Mucosa of rectum (tissue), 2 donors: ENCODE measurements around the gene P2RX1.
A peak's percentile ranks its signal among the peaks of the same experiment; 100 is the strongest.
"Not testable (repeated sequence)": the region's sequence is repeated elsewhere in the genome, so short reads cannot be mapped to it uniquely, and the experiment has no call there.

Source experiments
- H3K27ac ChIP-seq, 2 donors: one replicate each; pipeline ENCODE4 v1.7.0; 2013; ENCODE audit warnings: inconsistent platforms in 2 of 2, low read depth in 2 of 2, low read length in 2 of 2
- H3K27me3 ChIP-seq, 2 donors: one replicate each; pipeline ENCODE4 v1.7.0; 2013; ENCODE audit warnings: low read length in 2 of 2; ENCODE audit not compliant: control insufficient read depth in 2 of 2, insufficient read depth in 2 of 2
- H3K36me3 ChIP-seq, 2 donors: one replicate each; pipeline ENCODE4 v1.7.0; 2013; ENCODE audit warnings: low read length in 2 of 2; ENCODE audit not compliant: control insufficient read depth in 2 of 2, insufficient read depth in 2 of 2
- H3K4me1 ChIP-seq, 2 donors: one replicate each; pipeline ENCODE4 v1.7.0; 2013; ENCODE audit warnings: low read length in 2 of 2, mild to moderate bottlenecking in 1 of 2; ENCODE audit not compliant: control insufficient read depth in 2 of 2, insufficient read depth in 2 of 2
- H3K4me3 ChIP-seq, 2 donors: one replicate each; pipeline ENCODE4 v1.7.0; 2013; ENCODE audit warnings: low read length in 2 of 2
- H3K9ac ChIP-seq, 2 donors: one replicate each; pipeline ENCODE4 v1.7.0; 2013; ENCODE audit warnings: low read length in 2 of 2, low read depth in 1 of 2, mild to moderate bottlenecking in 1 of 2
- H3K9me3 ChIP-seq, 2 donors: one replicate each; pipeline ENCODE4 v1.7.0; 2013; ENCODE audit warnings: low read length in 2 of 2; ENCODE audit not compliant: control insufficient read depth in 2 of 2
- donor health status: healthy.
- donor health status: Normal muscosa, but diverticular disease.

Gene P2RX1

DNA sequence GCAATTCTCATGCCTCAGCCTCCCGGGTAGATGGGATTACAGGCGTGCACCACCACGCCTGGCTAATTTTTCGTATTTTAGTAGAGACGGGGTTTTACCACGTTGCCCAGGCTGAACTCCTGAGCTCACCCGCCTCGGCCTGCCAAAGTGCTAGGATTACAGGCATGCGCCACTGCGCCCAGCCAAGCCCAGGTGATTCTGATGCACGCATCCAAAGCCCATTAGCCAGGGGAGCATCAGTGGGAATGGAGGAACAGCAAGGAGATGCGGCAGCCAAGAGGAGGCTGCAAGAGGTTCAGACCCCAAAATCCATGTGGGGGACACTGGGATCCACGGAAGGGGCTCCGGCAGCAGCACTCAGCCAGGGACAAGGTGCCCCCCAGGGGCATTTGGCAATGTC lies 35.9 kb upstream of the P2RX1 start:
- peaks cover 41 to 52% of the 10 kb centered on the region in 2 donors for H3K36me3 ChIP-seq
- peaks cover 0 to 6% of the 10 kb centered on the region in 2 donors for H3K4me1 ChIP-seq
- H3K9ac ChIP-seq = no peak overlapping the region
- H3K4me3 ChIP-seq = no peak overlapping the region
- H3K27me3 ChIP-seq = no peaks in the 10 kb centered on the region
- H3K9me3 ChIP-seq = no peaks in the 10 kb centered on the region
- no peak overlapping the region for H3K27ac ChIP-seq

DNA sequence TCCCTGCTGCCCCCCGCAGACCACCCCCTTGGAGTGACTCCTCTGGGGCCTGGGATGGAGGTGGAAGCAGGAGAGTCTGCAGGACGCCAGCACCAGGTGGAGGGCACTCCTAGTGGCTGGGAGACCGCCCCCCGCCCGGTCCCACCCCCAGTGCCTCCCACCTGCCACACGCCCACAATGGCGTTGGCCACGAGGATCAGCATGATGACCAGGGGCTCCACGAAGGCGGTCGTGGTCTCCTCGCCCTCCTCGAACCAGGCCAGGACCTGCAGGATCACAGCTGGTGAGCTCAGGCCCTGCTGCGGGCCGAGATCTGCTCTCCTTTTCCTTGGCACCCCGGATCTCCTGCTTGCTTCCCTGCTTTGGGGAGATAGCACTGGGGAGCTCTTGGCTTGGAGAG lies 35.2 kb upstream of the P2RX1 start:
- H3K9me3 ChIP-seq = no peaks in the 10 kb centered on the region
- H3K9ac ChIP-seq = no peak overlapping the region
- H3K27ac ChIP-seq = no peak overlapping the region
- peaks cover 41 to 52% of the 10 kb centered on the region in 2 donors for H3K36me3 ChIP-seq
- H3K27me3 ChIP-seq = no peaks in the 10 kb centered on the region
- H3K4me3 ChIP-seq = no peak overlapping the region
- H3K4me1 ChIP-seq = no peaks in the 10 kb centered on the region

DNA sequence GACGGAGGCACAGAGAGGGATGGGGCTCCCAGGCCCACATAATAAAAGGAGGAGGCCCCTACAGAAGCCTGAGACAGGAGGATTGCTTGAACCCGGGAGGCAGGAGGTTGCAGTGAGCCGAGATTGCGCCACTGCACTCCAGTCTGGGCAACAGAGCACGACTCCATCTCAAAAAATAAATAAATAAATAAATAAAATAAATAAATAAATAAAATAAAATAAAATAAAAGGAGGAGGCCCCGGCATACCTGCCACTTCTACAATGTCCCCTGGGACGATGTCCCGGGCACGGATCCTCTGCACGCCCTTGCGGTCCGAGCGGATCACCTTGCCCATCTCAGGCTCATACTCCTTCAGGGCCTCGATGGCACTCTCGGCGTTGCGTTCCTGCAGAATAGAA lies 34.7 kb upstream of the P2RX1 start:
- Histone ChIP-seq H3K27ac (no peak overlapping the region), H3K4me3 (no peak overlapping the region), H3K27me3 (no peaks in the 10 kb centered on the region), H3K9me3 (no peaks in the 10 kb centered on the region), H3K9ac (no peak overlapping the region), H3K4me1 (no peaks in the 10 kb centered on the region), H3K36me3 (peaks cover 40 to 48% of the 10 kb centered on the region in 2 donors)

DNA sequence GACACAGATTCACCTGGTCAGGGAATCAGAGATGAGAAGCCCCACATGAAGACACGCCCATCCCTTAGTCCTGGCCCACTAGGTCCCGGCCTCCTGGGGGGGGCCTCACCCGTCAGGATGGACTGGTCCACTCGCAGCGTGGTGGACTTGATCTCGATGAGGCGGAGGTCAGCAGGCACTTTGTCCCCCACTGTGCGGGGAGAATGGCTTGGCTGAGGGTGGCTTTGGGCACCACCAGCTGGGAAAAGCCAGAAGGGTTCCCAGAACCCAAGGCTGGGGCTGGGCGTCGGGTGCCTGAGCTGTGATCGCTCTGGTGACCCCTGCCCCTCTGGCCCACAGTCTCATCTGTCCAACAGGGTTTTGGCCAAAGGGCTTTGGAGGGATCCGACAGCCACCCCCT lies 34.3 kb upstream of the P2RX1 start:
- Histone ChIP-seq H3K4me3 (no peak overlapping the region), H3K27ac (no peak overlapping the region), H3K9ac (no peak overlapping the region), H3K27me3 (no peaks in the 10 kb centered on the region), H3K4me1 (no peaks in the 10 kb centered on the region), H3K9me3 (no peaks in the 10 kb centered on the region), H3K36me3 (peaks cover 42 to 48% of the 10 kb centered on the region in 2 donors)

DNA sequence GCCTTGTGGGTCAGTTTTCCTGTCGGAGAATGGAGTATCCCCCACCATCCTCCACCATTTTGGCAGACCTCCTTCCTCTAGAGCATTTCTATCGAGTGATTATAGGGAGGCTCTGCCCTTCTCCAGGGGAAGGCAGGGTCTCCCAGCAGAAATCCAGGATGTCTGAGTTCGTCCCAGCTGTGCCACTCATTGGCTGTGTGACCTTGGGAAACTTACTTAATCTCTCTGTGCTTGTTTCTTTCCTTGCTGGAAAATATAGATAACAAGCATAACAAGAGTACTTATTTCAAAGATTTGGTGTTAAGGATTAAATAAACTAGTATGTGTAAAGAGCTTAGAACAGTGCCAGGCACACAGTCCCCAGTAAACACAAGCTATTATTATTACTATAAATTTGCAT lies 33.2 kb upstream of the P2RX1 start:
- Histone ChIP-seq H3K4me1 (no peaks in the 10 kb centered on the region), H3K4me3 (no peak overlapping the region), H3K27ac (no peak overlapping the region), H3K9me3 (no peaks in the 10 kb centered on the region), H3K9ac (no peak overlapping the region), H3K36me3 (peaks cover 46 to 52% of the 10 kb centered on the region in 2 donors), H3K27me3 (no peaks in the 10 kb centered on the region)

DNA sequence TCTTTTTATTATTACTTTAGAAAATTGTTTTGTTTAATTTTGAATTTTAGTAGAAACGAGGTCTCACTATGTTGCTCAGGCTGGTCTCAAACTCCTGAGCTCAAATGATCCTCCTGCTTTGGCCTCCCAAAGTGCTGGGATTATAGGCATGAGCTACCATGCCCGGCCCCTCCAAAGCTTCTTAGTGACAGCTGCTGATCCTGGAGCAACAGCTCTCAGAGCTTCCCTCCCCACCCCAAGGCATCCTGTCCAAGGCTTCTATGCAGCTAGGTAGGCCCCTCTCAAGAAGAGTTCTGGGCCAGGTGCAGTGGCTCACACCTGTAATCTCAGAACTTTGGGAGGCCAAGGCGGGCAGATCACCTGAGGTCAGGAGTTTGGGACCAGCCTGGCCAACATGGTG lies 32.3 kb upstream of the P2RX1 start:
- H3K27me3 ChIP-seq, H3K27ac ChIP-seq, H3K4me1 ChIP-seq, H3K9ac ChIP-seq, H3K4me3 ChIP-seq, H3K9me3 ChIP-seq: not testable (repeated sequence)
- H3K36me3 ChIP-seq = peaks cover 53 to 60% of the 10 kb centered on the region in 2 donors

DNA sequence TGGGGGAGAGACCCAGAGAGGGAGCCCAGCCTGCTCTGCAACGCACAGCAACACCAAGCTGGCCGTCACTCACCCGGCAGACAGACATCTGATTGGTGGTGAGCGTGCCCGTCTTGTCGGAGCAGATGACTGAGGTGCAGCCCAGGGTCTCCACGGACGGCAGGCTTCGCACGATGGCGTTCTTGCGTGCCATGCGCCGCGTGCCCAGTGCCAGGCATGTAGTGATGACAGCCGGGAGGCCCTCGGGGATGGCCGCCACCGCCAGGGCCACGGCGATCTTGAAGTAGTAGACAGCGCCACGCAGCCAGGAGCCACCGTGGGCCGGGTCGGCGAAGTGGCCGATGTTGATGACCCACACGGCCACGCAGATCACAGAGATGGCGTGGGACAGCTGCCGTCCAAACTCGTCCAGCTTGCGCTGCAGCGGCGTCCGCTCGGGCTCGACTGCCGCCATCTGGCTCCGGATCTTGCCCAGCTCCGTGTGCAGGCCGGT lies 31.1 kb upstream of the P2RX1 start:
- no peak overlapping the region for H3K9ac ChIP-seq
- peaks cover 59 to 67% of the 10 kb centered on the region in 2 donors for H3K36me3 ChIP-seq
- H3K4me3 ChIP-seq = no peak overlapping the region
- no peaks in the 10 kb centered on the region for H3K9me3 ChIP-seq
- no peaks in the 10 kb centered on the region for H3K27me3 ChIP-seq
- H3K4me1 ChIP-seq = peaks cover 0 to 2% of the 10 kb centered on the region in 2 donors
- no peak overlapping the region for H3K27ac ChIP-seq

DNA sequence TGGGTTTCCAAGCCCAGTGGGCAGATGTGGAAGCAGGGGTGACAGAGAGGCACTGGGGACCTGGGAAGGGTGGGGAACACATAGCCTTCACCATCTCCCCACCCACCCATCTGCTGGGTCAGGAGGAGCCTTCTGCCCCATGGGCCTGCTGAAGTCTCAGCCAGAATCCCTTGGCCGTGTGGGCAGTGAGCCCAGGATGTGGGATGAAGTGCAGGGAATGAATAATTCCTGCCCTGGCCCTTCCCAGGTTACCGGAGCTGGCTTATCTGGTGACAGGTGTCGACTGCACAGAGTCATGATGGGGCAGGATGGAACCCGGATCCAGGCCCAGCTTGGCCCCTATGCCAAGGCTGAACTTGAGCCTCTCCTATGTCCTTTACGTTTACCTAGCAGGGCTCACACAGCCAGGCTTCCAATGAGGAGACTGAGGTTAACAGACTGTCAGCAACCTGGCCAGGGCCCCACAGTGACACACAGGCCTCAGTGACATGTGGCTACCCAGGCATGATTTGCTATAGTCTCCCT lies 30.5 kb upstream of the P2RX1 start:
- Histone ChIP-seq H3K27me3 (no peaks in the 10 kb centered on the region), H3K27ac (no peak overlapping the region), H3K4me3 (no peak overlapping the region), H3K4me1 (peaks cover 0 to 2% of the 10 kb centered on the region in 2 donors), H3K36me3 (peaks cover 64 to 67% of the 10 kb centered on the region in 2 donors), H3K9me3 (no peaks in the 10 kb centered on the region), H3K9ac (no peak overlapping the region)

DNA sequence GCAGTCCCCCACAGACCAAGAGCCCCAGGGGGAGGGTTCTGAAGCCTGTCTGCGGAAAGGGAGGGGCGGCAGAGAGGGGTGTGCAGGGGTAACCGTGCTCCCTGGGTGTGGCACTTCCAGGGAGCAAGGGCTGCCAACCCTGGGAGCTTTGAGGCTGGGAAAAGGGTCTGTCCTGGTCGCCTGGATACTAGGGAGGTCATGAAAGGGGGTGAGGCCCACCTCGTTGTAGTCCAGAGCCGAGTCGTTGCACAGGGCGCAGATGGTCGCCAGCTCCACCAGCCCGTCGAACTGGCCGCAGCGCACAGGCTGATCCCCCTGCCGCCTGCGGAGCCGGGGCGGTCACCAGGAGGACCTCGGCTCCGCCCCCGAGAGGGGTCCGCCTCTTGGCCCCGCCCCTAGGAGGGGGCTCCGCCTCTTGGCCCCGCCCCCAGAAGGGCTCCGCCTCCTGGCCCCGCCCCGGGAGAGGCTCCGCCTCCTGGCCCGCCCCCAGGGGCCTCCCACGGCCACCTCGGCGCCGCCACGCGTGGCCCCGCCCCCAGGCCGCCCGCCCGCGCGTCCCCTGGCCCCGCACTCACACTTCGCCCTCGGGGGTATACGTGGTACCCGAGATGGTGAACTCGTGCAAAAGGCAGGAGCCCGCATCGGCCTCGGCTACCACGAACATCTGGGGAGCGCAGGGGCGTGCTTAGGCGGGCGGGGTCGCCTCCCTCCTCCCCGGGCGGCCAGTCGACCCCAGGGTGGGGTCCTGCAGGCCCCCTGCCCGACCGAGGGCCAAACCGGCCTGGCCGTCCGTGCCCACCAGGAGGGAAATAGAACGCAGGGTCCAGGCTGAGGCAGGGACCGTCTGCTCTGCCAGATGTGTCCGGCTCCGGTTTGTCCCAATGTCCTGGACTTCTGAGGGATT lies 28.5 kb upstream of the P2RX1 start:
- no peaks in the 10 kb centered on the region for H3K9me3 ChIP-seq
- no peaks in the 10 kb centered on the region for H3K27me3 ChIP-seq
- H3K36me3 ChIP-seq = peaks cover 71 to 75% of the 10 kb centered on the region in 2 donors
- no peak overlapping the region for H3K27ac ChIP-seq
- no peak overlapping the region for H3K9ac ChIP-seq
- peaks cover 0 to 2% of the 10 kb centered on the region in 2 donors for H3K4me1 ChIP-seq
- peak overlapping the region in 1 of 2 donors; percentile 45 for H3K4me3 ChIP-seq

DNA sequence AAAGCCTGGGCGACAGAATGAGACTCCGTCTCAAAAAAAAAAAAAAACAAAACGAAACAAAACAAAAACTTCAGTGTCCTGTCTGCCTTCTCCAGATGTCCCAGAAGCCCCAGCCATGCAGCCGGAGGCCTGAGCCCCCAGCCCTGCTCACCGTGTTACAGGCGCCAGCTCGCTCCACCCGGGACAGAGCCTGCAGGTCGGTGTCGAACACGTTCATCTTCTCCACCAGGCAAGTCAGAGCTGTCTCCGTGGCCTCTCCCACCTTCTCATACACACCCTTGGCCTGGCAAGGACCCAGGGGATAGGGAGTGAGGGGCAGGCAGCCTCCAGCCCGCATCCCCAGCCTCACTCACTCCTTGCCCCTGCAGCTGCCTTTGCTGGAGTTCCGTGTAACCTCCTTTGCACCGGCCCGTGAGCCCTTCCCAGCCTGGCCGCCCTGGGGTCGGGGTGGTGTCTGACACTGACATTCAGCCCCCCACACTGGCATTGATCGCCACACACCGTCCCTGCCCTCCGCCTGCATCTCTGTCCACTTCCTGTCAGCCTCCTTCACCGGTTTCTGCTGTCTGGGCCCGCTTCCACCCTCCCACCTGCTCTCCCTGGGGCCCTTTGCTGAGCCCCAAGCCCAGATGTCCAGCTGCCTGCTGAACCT lies 27.1 kb upstream of the P2RX1 start:
- Histone ChIP-seq H3K4me3 (no peak overlapping the region), H3K27me3 (no peaks in the 10 kb centered on the region), H3K36me3 (peaks cover 69 to 71% of the 10 kb centered on the region in 2 donors), H3K9ac (no peak overlapping the region), H3K27ac (no peak overlapping the region), H3K9me3 (no peaks in the 10 kb centered on the region), H3K4me1 (peaks cover 0 to 2% of the 10 kb centered on the region in 2 donors)
